IMR-90 (cell line): Measurements from ENCODE around the gene APOH. TPM values are rescaled to one million over a fixed set of nuclear protein-coding genes. Genes with fewer than 3 reads are reported as not detected.

Experiments used
- ATAC-seq: fragments of 200-7000 bp; cut with Tn5 transposase; 2 replicates; pipeline ENCODE4 v1.9.1; 2020; ENCODE audit warnings: low read depth, mild to moderate bottlenecking, moderate library complexity
- BruUV-seq: library from RNA; stranded (reverse); fragments of 400-500 nt; replicated peaks from 2 replicates; lab custom pipeline; 2021; lab: Mats Ljungman, UMichigan
- CTCF ChIA-PET: fragments of 300-600 bp; formaldehyde crosslinking; extraction: SDS; loops from one replicate; lab custom pipeline; 2021; ENCODE audit warnings: antibody characterized with exemption; lab: Yijun Ruan, JAX
- POLR2A ChIA-PET: fragments of 300-600 bp; sonication (Branson Sonifier 250); formaldehyde crosslinking; loops from one replicate; lab custom pipeline; 2022; ENCODE audit warnings: antibody characterized with exemption; ENCODE audit not compliant: unreplicated experiment; lab: Charles Lee
- DNase-seq: peaks from one replicate; pipeline ENCODE4 v3.0.0; 2013
- H2AFZ ChIP-seq: replicated peaks from 2 replicates; pipeline ENCODE3; 2013; ENCODE audit warnings: low read length, mild to moderate bottlenecking; ENCODE audit not compliant: poor library complexity
- H2AK5ac ChIP-seq: 2 replicates; pipeline ENCODE4 v1.6.1; 2013; ENCODE audit warnings: low read depth, low read length, inconsistent platforms
- H2AK9ac ChIP-seq: replicated peaks from 2 replicates; pipeline ENCODE3; 2013; ENCODE audit warnings: mild to moderate bottlenecking, low read depth, low read length, moderate library complexity; ENCODE audit not compliant: poor library complexity
- H2BK120ac ChIP-seq: 2 replicates; pipeline ENCODE4 v1.6.1; 2013; ENCODE audit warnings: low read depth, low read length, inconsistent platforms
- H2BK15ac ChIP-seq: 3 replicates; pipeline ENCODE4 v1.6.1; 2013; ENCODE audit warnings: low read depth, low read length, inconsistent platforms
- H2BK20ac ChIP-seq: 2 replicates; pipeline ENCODE4 v1.6.1; 2013; ENCODE audit warnings: low read depth, mild to moderate bottlenecking, inconsistent platforms, low read length, moderate library complexity
- H2BK5ac ChIP-seq: 2 replicates; pipeline ENCODE4 v1.6.1; 2013; ENCODE audit warnings: mild to moderate bottlenecking, low read depth, low read length, inconsistent platforms; ENCODE audit not compliant: poor library complexity, severe bottlenecking
- H3K14ac ChIP-seq: replicated peaks from 2 replicates; pipeline ENCODE4 v1.6.1; 2013; ENCODE audit warnings: low read depth, low read length, inconsistent platforms
- H3K18ac ChIP-seq: 2 replicates; pipeline ENCODE4 v1.6.1; 2013; ENCODE audit warnings: low read depth, low read length, control low read depth
- H3K23ac ChIP-seq: 2 replicates; pipeline ENCODE4 v1.6.1; 2013; ENCODE audit warnings: low read depth, low read length, inconsistent platforms
- H3K27ac ChIP-seq: 2 replicates; pipeline ENCODE4 v1.5.1; 2013; ENCODE audit warnings: mild to moderate bottlenecking, control low read depth, low read length; ENCODE audit not compliant: insufficient read depth
- H3K27me3 ChIP-seq: 2 replicates; pipeline ENCODE4 v1.6.1; 2013; ENCODE audit warnings: low read length; ENCODE audit not compliant: control insufficient read depth, insufficient read depth
- H3K36me3 ChIP-seq: 2 replicates; pipeline ENCODE4 v1.6.1; 2013; ENCODE audit warnings: low read length, mixed read lengths; ENCODE audit not compliant: control insufficient read depth, insufficient read depth
- H3K4ac ChIP-seq: 2 replicates; pipeline ENCODE4 v1.6.1; 2013; ENCODE audit warnings: low read depth, low read length, inconsistent platforms
- H3K4me1 ChIP-seq: 2 replicates; pipeline ENCODE4 v1.6.1; 2013; ENCODE audit warnings: low read length, mixed read lengths; ENCODE audit not compliant: control insufficient read depth, insufficient read depth
- H3K4me2 ChIP-seq: 2 replicates; pipeline ENCODE4 v1.6.1; 2013; ENCODE audit warnings: low read depth, mild to moderate bottlenecking, control low read depth, low read length, moderate library complexity
- H3K4me3 ChIP-seq: 2 replicates; pipeline ENCODE4 v1.5.1; 2013; ENCODE audit warnings: low read depth, mild to moderate bottlenecking, control low read depth, low read length, moderate library complexity; ENCODE audit not compliant: insufficient read depth
- H3K56ac ChIP-seq: 2 replicates; pipeline ENCODE4 v1.6.1; 2013; ENCODE audit warnings: low read length, inconsistent platforms; ENCODE audit not compliant: insufficient read depth; ENCODE audit errors: extremely low read depth
- H3K79me1 ChIP-seq, 2 experiments: 2 replicates each; pipeline ENCODE4 v1.6.1; 2013; ENCODE audit warnings: low read length in 2 of 2, inconsistent platforms in 1 of 2, low read depth in 1 of 2
- H3K9ac ChIP-seq: 2 replicates; pipeline ENCODE4 v1.6.1; 2013; ENCODE audit warnings: low read depth, low read length, control low read depth
- H3K9me1 ChIP-seq: 2 replicates; pipeline ENCODE4 v1.6.1; 2013; ENCODE audit warnings: low read length, inconsistent platforms; ENCODE audit not compliant: insufficient read depth
- H3K9me3 ChIP-seq: 2 replicates; pipeline ENCODE4 v1.6.1; 2013; ENCODE audit warnings: low read length; ENCODE audit not compliant: control insufficient read depth, insufficient read depth
- H4K20me1 ChIP-seq: 2 replicates; pipeline ENCODE4 v1.6.1; 2013; ENCODE audit warnings: low read length, inconsistent platforms; ENCODE audit not compliant: insufficient read depth
- H4K5ac ChIP-seq: 2 replicates; pipeline ENCODE4 v1.6.1; 2013; ENCODE audit warnings: mild to moderate bottlenecking, low read depth, low read length, control low read depth
- H4K8ac ChIP-seq, 2 experiments: 2 replicates each; pipeline ENCODE4 v1.6.1; 2013; ENCODE audit warnings: low read depth in 2 of 2, low read length in 2 of 2, control low read depth in 1 of 2, inconsistent platforms in 1 of 2
- H4K91ac ChIP-seq: 2 replicates; pipeline ENCODE4 v1.6.1; 2013; ENCODE audit warnings: low read depth, low read length, inconsistent platforms; ENCODE audit not compliant: insufficient read depth
- BHLHE40 ChIP-seq: fragments of 150-350 bp; IDR thresholded peaks from 2 replicates; pipeline ENCODE4 v1.6.1; 2016; ENCODE audit warnings: mild to moderate bottlenecking, low read depth, low read length
- CHD1 ChIP-seq: IDR thresholded peaks from 2 replicates; pipeline ENCODE4 v1.6.1; 2012; ENCODE audit warnings: low read depth, low read length, improper control_type of control experiment
- SMC3 ChIP-seq: fragments of 150-350 bp; IDR thresholded peaks from 2 replicates; pipeline ENCODE4 v1.6.1; 2016; ENCODE audit warnings: low read depth, mild to moderate bottlenecking, antibody characterized with exemption, low read length, moderate library complexity
- WGBS, 2 experiments: methylation state at CpG; one replicate each; pipeline versions ENCODE4 v1.1.5 to v1.1.7; 2013; ENCODE audit warnings: missing lambda C conversion rate in 2 of 2; ENCODE audit not compliant: insufficient read length in 1 of 2; ENCODE audit errors: extremely low coverage in 2 of 2; 5-methylcytosine and 5-hydroxymethylcytosine counted together
- dilution Hi-C: fragments of 300-500 bp; cut with HindIII; formaldehyde crosslinking; loops from one replicate; pipeline ENCODE4 v1.14.3; 2018; ENCODE audit warnings: low sequenced_read_pairs; ENCODE audit not compliant: unreplicated experiment
- in situ Hi-C: fragments of 300-500 bp; cut with MboI; formaldehyde crosslinking; loops from 3 replicates; pipeline ENCODE4 v1.14.3; 2019; ENCODE audit warnings: low sequenced_read_pairs, inconsistent platforms, mixed read lengths
- intact Hi-C: fragments of 100-400 bp; cut with micrococcal nuclease; formaldehyde crosslinking; loops from 2 replicates; pipeline ENCODE4 v1.10.0; 2022
- polyA plus RNA-seq, 3 experiments: library from polyadenylated mRNA; depleted of rRNA; stranded (reverse); fragments of >200 nt; gene quantifications; 2 replicates each; pipeline ENCODE4 v1.2.3, GENCODE V29; 2012; ENCODE audit warnings: low replicate concordance in 1 of 3
- total RNA-seq: library from RNA; depleted of rRNA; stranded (reverse); fragments of >200 nt; gene quantifications from 2 replicates; pipeline ENCODE4 v1.2.3, GENCODE V29; 2012

Gene APOH
- total and polyA plus RNA-seq, 2 of the 4 experiments (the other 2 are of a cell fraction): not detected

DNA sequence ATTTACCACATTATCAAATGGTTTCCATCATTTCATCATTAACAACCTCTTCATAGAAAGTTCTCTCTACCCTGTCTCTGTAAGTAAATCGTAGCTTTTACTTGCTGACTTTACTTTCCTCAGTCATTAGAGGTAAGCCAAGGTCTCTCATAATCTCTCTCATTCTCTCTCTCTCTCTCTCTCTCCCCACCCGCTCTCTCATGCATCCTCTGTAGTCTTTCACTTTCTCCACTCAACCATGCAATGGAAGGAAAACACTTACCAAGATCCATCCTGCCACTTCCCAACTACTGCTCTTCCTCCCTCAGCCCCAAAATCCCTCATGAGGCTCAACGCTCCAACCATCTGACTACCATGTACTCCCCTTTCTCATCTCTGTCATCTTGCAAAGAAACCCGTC, 43.4 kb downstream of the APOH start:
- H4K20me1 ChIP-seq: no peaks in the 10 kb centered on the region; the same call in 1 of the 2 replicates
- CTCF ChIA-PET: no interaction called here
- dilution Hi-C loops (no loop called here), intact Hi-C loops (no loop called here), in situ Hi-C loops (no loop called here)
- no peaks in the 10 kb centered on the region for H3K36me3 ChIP-seq
- ATAC-seq: no peak
- no TSS peak for BruUV-seq
- H3K27ac ChIP-seq: no peak overlapping the region
- no peaks in the 10 kb centered on the region for H3K27me3 ChIP-seq
- H3K4me2 ChIP-seq: no peak overlapping the region
- no peak overlapping the region for H3K18ac ChIP-seq
- peaks cover 6 to 32% of the 10 kb centered on the region in 2 experiments for H3K79me1 ChIP-seq
- no peak overlapping the region for H3K14ac ChIP-seq
- H4K91ac ChIP-seq: no peak overlapping the region
- no peak overlapping the region for H2BK5ac ChIP-seq
- POLR2A ChIA-PET: no interaction called here
- TF ChIP-seq CHD1 (no peak), BHLHE40 (no peak), SMC3 (no peak)
- H3K9me1 ChIP-seq: no peaks in the 10 kb centered on the region
- no peak overlapping the region for H3K23ac ChIP-seq
- no peak overlapping the region for H2AK5ac ChIP-seq
- H2AFZ ChIP-seq: no peak overlapping the region
- no peak overlapping the region for H3K9ac ChIP-seq
- no peak overlapping the region for H2BK15ac ChIP-seq
- no peak overlapping the region for H3K4me3 ChIP-seq
- no peak overlapping the region for H4K5ac ChIP-seq
- no peak overlapping the region for H2AK9ac ChIP-seq
- H3K4ac ChIP-seq: no peak overlapping the region
- H3K56ac ChIP-seq: no peak overlapping the region
- no peaks in the 10 kb centered on the region for H3K9me3 ChIP-seq
- H2BK20ac ChIP-seq: no peak overlapping the region
- H3K4me1 ChIP-seq: peaks cover 5% of the 10 kb centered on the region
- H4K8ac ChIP-seq: no peak overlapping the region
- no peak for DNase-seq
- 90% methylated on average over 3 of the region's 4 CpGs; no CpG with 5 or more reads in 1 of the 2 experiments for WGBS, 2 experiments
- no peak overlapping the region for H2BK120ac ChIP-seq
